ENCODE results near the gene COMMD10. TPM values are rescaled to one million over a fixed set of nuclear protein-coding genes. Genes with fewer than 3 reads are reported as not detected.

Gene COMMD10
- total and polyA plus RNA-seq, 4 donors, result 17.2 to 66.0 (median 24.7) TPM

DNA sequence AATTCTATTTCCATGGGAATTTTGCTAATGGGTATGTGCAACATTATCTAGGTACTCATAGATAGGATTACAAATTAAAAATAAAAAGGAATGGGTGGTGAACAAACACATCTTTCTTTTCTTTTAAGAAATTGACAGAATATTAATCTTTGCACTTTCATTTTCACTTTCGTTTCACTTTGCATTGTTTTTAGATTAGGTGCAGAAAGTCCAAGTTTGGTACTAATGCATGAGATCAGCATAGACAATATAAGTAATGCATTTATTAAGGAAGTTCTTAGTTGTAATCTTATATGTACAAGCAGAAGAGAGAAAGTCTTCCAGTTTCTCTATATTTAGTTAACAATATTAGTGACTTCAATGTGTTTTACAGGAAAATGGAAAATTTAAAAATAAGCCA, 196.5 kb downstream of the COMMD10 start:
- Histone ChIP-seq H3K9me3 (ENCODE audit: control insufficient read depth in 4 of 4, insufficient read depth in 3 of 4, low read length in 3 of 4) (peaks cover 0 to 4% (median 1%) of the 10 kb centered on the region in 4 donors), H3K27me3 (ENCODE audit: control insufficient read depth in 3 of 3, insufficient read depth in 3 of 3, low read length in 2 of 3) (no peaks in the 10 kb centered on the region), H3K9ac (ENCODE audit: insufficient read depth in 1 of 2, low read length in 2 of 2) (no peak overlapping the region), H3K27ac (ENCODE audit: low read depth in 1 of 2, low read length in 1 of 2) (no peak overlapping the region), H3K36me3 (ENCODE audit: control insufficient read depth in 4 of 4, insufficient read depth in 4 of 4, low read length in 4 of 4) (peaks cover 0 to 3% (median 0%) of the 10 kb centered on the region in 4 donors), H3K4me3 (no peak overlapping the region), H3K4me1 (ENCODE audit: control insufficient read depth in 5 of 5, insufficient read depth in 5 of 5, low read length in 5 of 5) (no peaks in the 10 kb centered on the region)
- TF ChIP-seq, protein P1, sequence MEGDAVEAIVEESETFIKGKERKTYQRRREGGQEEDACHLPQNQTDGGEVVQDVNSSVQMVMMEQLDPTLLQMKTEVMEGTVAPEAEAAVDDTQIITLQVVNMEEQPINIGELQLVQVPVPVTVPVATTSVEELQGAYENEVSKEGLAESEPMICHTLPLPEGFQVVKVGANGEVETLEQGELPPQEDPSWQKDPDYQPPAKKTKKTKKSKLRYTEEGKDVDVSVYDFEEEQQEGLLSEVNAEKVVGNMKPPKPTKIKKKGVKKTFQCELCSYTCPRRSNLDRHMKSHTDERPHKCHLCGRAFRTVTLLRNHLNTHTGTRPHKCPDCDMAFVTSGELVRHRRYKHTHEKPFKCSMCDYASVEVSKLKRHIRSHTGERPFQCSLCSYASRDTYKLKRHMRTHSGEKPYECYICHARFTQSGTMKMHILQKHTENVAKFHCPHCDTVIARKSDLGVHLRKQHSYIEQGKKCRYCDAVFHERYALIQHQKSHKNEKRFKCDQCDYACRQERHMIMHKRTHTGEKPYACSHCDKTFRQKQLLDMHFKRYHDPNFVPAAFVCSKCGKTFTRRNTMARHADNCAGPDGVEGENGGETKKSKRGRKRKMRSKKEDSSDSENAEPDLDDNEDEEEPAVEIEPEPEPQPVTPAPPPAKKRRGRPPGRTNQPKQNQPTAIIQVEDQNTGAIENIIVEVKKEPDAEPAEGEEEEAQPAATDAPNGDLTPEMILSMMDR (IDR thresholded peaks at IDR 0.05; ENCODE audit: control extremely low read depth, extremely low read depth), result no peak
- WGBS, 2 donors, result 34 to 43% methylated on average over 1 of the region's 1 CpG
- ATAC-seq (ENCODE audit: insufficient read depth, low FRiP score) (no peak), DNase-seq (no peak)

- Histone ChIP-seq H3K27me3 (ENCODE audit: control insufficient read depth in 3 of 3, insufficient read depth in 3 of 3, low read length in 2 of 3) (no peaks in the 10 kb centered on the region), H3K27ac (ENCODE audit: low read depth in 1 of 2, low read length in 1 of 2) (no peak overlapping the region), H3K4me1 (ENCODE audit: control insufficient read depth in 5 of 5, insufficient read depth in 5 of 5, low read length in 5 of 5) (peaks cover 0 to 10% (median 0%) of the 10 kb centered on the region in 5 donors), H3K9me3 (ENCODE audit: control insufficient read depth in 4 of 4, insufficient read depth in 3 of 4, low read length in 3 of 4) (peaks cover 0 to 6% (median under 1%) of the 10 kb centered on the region in 4 donors), H3K9ac (ENCODE audit: insufficient read depth in 1 of 2, low read length in 2 of 2) (no peak overlapping the region), H3K4me3 (no peak overlapping the region), H3K36me3 (ENCODE audit: control insufficient read depth in 4 of 4, insufficient read depth in 4 of 4, low read length in 4 of 4) (no peaks in the 10 kb centered on the region)
- DNase-seq (no peak), ATAC-seq (ENCODE audit: insufficient read depth, low FRiP score) (no peak)
- TF ChIP-seq, protein P1 (IDR thresholded peaks at IDR 0.05; ENCODE audit: control extremely low read depth, extremely low read depth), result no peak
- WGBS, 2 donors, result 96 to 98% methylated on average over 2 of the region's 2 CpGs
These were observed 203.7 kb downstream of the COMMD10 start for GRCh38 chr5:116288524-116288923.

DNA sequence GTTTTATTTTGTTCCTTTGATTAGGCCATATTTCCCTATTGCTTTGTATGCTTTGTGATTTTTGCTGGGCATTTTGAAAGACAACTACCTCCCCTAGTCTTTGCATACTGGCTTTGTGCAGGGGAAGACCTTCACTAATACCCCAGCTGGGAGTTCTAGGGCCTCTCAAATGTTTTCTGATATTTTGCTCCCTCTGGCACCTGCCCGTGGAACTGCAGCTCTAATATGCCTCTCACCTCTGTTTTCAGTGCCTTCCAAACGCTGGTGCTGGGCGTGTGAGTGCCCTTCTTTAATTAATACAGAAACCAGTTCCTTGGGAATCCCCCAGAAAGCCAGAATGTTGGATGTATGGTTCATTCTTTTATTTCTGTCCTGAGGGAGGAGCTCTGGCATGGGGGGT, 204.5 kb downstream of the COMMD10 start:
- no peak overlapping the region for H3K9ac ChIP-seq (ENCODE audit: insufficient read depth in 1 of 2, low read length in 2 of 2)
- WGBS, 2 donors, result 87 to 92% methylated on average over 3 of the region's 3 CpGs
- H3K36me3 ChIP-seq (ENCODE audit: control insufficient read depth in 4 of 4, insufficient read depth in 4 of 4, low read length in 4 of 4), result no peaks in the 10 kb centered on the region
- no peak overlapping the region for H3K27ac ChIP-seq (ENCODE audit: low read depth in 1 of 2, low read length in 1 of 2)
- DNase-seq (no peak), ATAC-seq (ENCODE audit: insufficient read depth, low FRiP score) (no peak)
- H3K4me1 ChIP-seq (ENCODE audit: control insufficient read depth in 5 of 5, insufficient read depth in 5 of 5, low read length in 5 of 5), result peaks cover 0 to 10% (median 0%) of the 10 kb centered on the region in 5 donors
- TF ChIP-seq, protein P1 (IDR thresholded peaks at IDR 0.05; ENCODE audit: control extremely low read depth, extremely low read depth), result no peak
- H3K27me3 ChIP-seq (ENCODE audit: control insufficient read depth in 3 of 3, insufficient read depth in 3 of 3, low read length in 2 of 3), result no peaks in the 10 kb centered on the region
- no peak overlapping the region for H3K4me3 ChIP-seq
- peaks cover 0 to 6% (median under 1%) of the 10 kb centered on the region in 4 donors for H3K9me3 ChIP-seq (ENCODE audit: control insufficient read depth in 4 of 4, insufficient read depth in 3 of 4, low read length in 3 of 4)

- Histone ChIP-seq H3K27ac (ENCODE audit: low read depth in 1 of 2, low read length in 1 of 2) (no peak overlapping the region), H3K9me3 (ENCODE audit: control insufficient read depth in 4 of 4, insufficient read depth in 3 of 4, low read length in 3 of 4) (peaks cover 0 to 6% (median 0%) of the 10 kb centered on the region in 4 donors), H3K27me3 (ENCODE audit: control insufficient read depth in 3 of 3, insufficient read depth in 3 of 3, low read length in 2 of 3) (no peaks in the 10 kb centered on the region), H3K4me3 (no peak overlapping the region), H3K9ac (ENCODE audit: insufficient read depth in 1 of 2, low read length in 2 of 2) (no peak overlapping the region), H3K4me1 (ENCODE audit: control insufficient read depth in 5 of 5, insufficient read depth in 5 of 5, low read length in 5 of 5) (peaks cover 0 to 10% (median 0%) of the 10 kb centered on the region in 5 donors), H3K36me3 (ENCODE audit: control insufficient read depth in 4 of 4, insufficient read depth in 4 of 4, low read length in 4 of 4) (peaks cover 0 to under 1% (median 0%) of the 10 kb centered on the region in 4 donors)
- DNase-seq (no peak), ATAC-seq (ENCODE audit: insufficient read depth, low FRiP score) (no peak)
- 73 to 83% methylated on average over 1 of the region's 1 CpG for WGBS, 2 donors
- TF ChIP-seq, protein P1 (IDR thresholded peaks at IDR 0.05; ENCODE audit: control extremely low read depth, extremely low read depth), result no peak
These were observed 206.4 kb downstream of the COMMD10 start for GRCh38 chr5:116291271-116291670.
